NCI-H2081 treated with DMSO at 0.1 percent for 48 hours (cell line): Measurements from ENCODE around the gene GRIP2.
A peak's percentile ranks its signal among the peaks of the same experiment; 100 is the strongest.

ENCODE experiments used
- DNase-seq: peaks from one replicate; lab custom pipeline; 2025; lab: John Stamatoyannopoulos, UW

Gene GRIP2

DNA sequence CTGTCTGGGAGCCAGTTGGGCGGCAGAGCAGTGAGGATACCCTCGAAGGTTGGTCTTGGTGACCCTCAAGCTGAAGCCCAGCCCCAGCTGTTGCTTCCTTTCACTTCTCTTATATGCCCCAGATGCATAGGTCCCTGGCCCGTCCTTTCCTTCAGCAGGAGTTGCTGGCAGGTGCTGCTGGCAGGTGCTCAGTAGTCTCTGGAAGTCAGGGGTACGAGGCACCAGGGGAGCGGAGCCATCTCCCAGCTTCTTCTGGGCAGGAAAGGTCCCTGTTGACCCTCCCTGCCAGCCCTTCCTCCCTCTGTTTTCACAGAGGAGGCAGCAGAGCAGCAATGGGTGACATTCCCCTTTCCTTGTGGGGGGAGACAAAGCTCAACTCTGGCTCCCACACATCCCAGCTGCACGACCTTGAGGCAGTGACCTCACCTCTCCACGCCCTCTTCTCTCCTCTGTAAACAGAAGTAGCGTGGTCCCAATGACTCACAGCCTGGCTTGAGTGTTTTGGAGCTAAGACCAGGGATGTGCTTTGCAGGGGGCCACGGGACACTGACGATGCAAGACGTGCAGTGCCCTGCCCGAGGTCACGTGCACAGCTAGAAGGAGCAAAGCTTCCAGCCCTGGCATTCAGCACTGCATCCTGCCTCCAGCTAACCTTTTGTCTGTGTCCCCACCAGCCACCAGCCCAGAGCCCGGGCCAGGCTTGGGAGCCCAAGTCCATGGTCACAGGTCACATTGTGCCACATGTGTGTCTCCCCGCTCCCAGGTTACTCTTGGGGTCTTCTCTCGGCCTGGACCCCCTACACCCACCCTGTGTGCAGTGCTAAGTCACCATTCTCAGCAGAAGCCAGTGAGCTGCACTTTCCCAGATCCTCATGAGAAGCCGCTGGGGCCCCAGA lies 88.0 kb downstream of the GRIP2 start:
- no peak for DNase-seq

- no peak for DNase-seq
Measured at GRCh38 chr3:14450922-14451606, 89.1 kb downstream of the GRIP2 start.

DNA sequence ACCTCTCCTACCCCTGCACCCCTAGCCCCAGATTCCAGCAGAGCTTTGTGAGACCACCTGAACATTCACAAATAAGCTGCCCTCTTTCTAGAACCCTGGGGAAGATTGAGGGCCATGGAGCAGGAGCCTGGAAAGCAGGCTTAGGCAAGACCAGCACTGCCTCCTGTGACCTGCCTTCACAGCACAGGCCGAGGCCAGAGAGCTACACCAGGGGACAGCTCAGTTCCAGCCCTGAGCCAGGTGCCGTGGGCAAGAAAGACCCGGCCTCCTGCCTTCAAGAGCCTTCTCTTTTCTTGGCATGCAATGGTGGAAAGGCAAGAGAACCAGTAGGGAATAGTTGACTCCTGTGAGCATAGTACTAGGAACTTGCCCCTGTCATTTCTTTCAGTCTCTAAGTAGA lies 89.6 kb downstream of the GRIP2 start:
- no peak for DNase-seq

GRCh38 chr3:14448756-14449727 lies 91.1 kb downstream of the GRIP2 start:
- DNase-seq = no peak

- no peak for DNase-seq
Measured at GRCh38 chr3:14448063-14448462, 92.1 kb downstream of the GRIP2 start.

- no peak for DNase-seq
Measured at GRCh38 chr3:14446988-14447570, 93.1 kb downstream of the GRIP2 start.

GRCh38 chr3:14445773-14446172 lies 94.4 kb downstream of the GRIP2 start:
- DNase-seq = no peak

DNA sequence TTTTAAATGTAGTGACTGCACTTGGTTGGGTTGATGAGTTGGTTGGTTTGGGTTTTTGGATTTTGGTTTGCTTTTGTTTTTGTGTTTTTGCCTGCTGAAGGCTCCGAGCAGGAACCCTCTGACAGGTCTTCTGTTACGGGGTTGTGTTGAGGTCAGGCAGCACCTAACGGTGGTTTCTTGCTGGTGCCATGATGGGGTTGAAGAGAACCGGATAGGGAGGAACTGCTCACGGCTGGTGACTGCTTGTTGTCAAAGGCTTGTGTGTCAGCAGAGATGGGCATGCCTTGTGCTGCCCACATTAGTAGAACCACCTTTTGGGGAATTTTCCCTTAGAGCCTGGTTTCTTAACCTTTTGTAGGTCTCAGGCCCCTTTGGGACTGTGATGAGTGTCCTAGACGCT lies 95.8 kb downstream of the GRIP2 start:
- DNase-seq = no peak

GRCh38 chr3:14441920-14442300 lies 98.2 kb downstream of the GRIP2 start:
- DNase-seq = no peak

- no peak for DNase-seq
Measured at GRCh38 chr3:14441240-14441919, 98.8 kb downstream of the GRIP2 start.

DNA sequence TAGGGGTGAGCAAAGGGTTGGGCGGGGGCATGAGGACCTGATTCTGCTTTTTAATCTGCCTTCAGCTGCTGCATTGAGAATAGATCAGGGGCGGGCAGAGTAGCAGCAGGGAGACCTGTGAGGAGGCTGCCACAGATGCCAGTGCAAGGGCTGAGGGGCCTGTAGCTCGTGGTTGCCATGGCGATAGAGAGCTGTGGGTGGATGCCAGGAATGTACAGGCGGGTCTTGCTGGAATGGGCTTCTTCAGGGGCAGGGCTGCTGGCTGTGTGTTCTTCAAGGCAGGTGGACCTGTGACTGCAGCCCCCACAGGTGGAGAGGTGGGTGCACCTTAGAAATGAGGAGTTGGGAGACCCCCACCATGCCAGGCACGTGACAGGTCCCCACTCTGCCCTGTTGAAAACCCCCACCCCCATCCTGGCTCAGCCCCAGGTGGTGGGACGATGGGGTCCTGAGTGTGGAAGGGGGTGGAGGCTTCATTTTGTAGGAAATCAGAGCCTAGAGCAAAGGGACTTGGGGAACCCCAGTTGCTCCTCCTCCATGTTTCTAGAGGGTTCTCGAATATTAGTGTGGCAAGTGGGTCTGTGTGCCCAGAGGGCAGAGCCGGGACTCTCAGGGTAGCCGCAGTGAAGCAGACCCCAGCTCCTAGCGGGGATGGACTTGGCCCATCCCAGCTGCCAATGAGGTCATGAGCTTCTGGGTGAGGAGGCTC lies 99.5 kb downstream of the GRIP2 start:
- no peak for DNase-seq

GRCh38 chr3:14440168-14440518 lies 100.0 kb downstream of the GRIP2 start:
- no peak for DNase-seq

- DNase-seq = peak; percentile 74
Measured at GRCh38 chr3:14439501-14440167, 100.5 kb downstream of the GRIP2 start.
